ENCODE data around the gene CNDP1. TPM values are rescaled to one million over a fixed set of nuclear protein-coding genes. Genes with fewer than 3 reads are reported as not detected.
"Not testable (repeated sequence)": the region's sequence is repeated elsewhere in the genome, so short reads cannot be mapped to it uniquely, and the experiment has no call there.

Gene CNDP1, protein sequence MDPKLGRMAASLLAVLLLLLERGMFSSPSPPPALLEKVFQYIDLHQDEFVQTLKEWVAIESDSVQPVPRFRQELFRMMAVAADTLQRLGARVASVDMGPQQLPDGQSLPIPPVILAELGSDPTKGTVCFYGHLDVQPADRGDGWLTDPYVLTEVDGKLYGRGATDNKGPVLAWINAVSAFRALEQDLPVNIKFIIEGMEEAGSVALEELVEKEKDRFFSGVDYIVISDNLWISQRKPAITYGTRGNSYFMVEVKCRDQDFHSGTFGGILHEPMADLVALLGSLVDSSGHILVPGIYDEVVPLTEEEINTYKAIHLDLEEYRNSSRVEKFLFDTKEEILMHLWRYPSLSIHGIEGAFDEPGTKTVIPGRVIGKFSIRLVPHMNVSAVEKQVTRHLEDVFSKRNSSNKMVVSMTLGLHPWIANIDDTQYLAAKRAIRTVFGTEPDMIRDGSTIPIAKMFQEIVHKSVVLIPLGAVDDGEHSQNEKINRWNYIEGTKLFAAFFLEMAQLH
- not detected in 2 replicates for total RNA-seq

DNA sequence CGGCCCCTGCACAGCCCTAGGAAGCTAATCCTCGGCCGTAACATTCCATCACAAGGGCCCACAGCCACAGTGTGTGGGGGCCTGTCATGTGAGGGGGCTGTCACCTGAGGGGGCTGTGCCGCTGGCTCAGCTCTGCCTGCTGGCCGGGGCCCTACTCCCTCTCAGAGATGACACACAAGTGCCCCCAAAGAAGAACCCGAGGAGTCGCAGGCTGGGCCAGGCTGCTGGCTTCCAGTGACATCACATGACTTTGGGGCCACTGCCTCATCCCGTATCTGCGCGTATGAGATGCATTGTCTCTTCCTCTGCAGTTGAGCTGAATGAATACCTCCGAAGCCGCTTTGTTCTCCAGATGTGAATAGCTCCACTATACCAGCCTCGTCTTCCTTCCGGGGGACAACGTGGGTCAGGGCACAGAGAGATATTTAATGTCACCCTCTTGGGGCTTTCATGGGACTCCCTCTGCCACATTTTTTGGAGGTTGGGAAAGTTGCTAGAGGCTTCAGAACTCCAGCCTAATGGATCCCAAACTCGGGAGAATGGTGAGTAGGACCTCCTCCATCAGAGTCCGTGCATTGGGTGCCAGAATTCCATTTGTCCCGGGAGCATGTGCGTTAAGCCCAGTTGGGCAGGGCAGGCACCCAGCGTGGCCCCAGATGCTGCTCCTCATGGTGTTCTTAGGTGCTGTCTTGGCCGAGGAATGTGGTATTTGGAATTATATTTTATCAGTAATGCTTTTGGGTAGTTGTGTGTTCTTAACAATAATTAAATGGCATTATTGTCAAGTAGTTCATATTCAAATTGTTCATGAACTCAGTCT is at the start of gene CNDP1:
Gene CNDP1 (plus strand): TSS at position 351 of the 820 bp plus-strand sequence. CDS start 168 bp downstream, at position 519.
- no peak for DNase-seq (ENCODE audit: low read depth, low spot score)

DNA sequence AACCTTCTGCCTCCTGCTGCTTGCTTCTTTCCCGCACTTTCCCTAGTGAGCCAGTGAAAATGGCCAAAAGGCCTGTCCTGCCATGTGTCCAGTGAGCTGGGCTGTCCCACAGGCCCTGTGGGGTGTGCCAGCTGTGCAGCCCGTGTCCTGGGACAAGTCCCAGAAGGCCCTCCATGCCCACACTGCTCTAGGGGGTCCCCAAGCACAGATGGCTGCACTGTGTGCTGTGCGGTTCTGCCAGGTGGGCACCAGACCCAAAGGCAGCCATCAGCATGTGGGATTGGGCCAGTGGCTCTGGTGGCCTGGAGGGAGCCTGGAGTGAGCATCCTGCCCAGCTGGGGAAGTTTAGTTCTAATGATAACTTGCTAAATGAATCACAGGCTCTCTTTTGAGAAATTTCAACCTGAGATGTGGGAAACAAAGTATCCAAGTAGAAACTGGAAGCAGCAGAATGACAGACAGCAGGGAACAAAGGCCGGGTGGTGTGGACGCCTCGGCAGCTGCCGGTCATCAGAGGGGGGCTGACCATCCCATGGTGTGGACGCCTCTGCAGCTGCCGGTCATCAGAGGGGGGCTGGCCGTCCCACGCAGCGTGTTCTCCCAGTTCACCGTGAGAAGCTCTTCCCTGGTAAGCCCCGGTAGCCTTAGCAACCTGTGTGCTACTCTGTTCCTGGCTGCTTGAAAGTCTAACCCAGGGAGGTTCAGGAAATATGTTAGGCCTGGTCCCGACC is 48.0 kb upstream of the CNDP1 start:
- no peak for DNase-seq (ENCODE audit: low read depth, low spot score)

DNA sequence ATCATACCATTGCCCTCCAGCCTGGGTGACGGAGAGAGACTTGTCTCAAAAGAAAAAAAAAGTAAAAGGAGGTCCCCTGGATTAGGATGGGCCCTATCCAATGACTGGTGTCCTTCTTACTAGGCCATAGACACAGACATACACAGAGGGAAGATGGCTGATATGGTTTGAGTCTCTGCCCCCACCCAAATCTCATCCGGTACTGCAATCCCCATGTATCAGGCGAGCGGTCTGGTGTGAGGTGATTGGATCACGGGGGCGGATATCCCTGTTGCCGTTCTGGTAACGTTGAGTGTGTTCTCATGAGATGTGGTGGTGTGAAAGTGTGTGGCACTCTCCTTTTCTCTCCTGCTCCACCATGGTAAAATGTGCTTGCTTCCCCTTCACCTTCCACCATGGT is 45.9 kb upstream of the CNDP1 start:
- no peak for DNase-seq (ENCODE audit: low read depth, low spot score)

DNA sequence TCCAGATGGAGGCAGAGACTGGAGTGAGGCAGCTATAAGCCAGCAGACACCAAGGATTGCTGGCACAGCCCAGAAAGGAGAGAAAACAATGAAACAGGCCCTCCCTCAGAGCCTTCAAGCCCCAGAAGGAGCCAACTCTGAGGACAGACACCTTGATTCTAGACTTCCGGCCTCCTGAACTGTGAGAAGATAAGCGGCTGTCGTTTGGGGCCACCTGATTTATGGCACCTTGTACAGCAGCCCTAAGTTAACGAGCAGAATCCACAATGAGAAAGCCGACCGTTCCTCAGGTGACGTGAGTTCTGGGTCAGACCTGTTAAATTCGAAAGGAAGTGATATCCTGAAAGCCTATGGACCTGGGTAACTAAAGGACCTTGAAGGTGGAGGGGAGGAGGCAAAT is 45.4 kb upstream of the CNDP1 start:
- no peak for DNase-seq (ENCODE audit: low read depth, low spot score)

DNA sequence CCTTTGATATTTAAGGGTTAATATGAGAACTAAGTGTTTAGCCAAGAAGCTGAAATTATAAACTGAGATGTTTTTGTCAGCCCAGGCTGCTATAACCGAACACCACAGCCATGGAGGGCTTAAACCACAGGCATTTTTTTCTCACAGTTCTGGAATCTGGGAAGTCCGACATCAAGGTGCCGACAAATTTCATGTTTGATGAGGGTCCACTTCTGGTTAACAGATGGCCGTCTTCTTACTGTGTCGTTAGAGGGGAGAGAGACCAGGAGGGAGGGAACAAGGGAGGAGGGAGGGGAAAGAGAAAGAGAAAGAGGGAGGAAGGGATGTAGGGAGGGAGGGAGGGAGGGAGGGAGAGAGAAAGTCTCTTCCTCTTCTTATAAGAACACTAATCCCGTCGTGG is 44.6 kb upstream of the CNDP1 start:
- DNase-seq (ENCODE audit: low read depth, low spot score): no peak

DNA sequence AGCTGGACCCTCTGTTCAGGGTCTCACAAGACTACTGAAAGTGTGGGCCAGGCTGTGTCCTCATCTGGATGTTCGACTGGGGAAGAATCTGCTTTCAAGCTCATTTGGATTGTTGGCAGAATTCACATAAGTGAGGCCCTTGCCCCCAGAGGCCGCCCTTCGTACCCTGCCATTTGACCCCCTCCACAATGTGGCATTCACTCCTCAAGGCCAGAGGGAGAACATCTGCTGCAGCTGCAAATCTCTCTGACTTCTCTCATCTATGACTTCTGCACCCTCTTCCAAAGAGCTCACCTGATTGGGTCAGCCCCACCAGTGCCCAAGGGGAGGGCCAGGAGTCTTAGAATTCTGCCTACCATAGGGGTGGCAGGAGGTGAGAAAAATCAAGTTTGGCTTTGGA is 42.0 kb upstream of the CNDP1 start:
- DNase-seq (ENCODE audit: low read depth, low spot score): no peak

DNA sequence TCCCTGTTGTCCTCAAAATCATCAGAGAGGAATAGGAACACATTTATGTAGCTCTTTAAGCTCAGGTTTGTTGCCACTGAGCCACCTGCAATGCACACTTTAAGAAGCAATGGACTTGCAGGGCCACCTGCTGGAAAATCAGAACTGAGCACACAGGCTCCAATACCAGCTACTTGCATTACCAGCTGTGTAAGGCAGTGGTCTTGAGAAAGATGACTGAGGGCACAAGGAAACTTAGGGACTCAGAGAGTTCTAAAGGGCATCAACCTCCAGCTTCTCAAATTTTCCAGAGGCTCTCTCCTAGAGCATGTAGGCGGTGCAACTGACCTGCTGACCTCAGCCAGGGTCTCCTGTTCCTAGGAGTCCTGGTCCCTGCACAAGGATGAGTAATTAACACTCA is 40.6 kb upstream of the CNDP1 start:
- DNase-seq (ENCODE audit: low read depth, low spot score): peak; percentile 49

DNA sequence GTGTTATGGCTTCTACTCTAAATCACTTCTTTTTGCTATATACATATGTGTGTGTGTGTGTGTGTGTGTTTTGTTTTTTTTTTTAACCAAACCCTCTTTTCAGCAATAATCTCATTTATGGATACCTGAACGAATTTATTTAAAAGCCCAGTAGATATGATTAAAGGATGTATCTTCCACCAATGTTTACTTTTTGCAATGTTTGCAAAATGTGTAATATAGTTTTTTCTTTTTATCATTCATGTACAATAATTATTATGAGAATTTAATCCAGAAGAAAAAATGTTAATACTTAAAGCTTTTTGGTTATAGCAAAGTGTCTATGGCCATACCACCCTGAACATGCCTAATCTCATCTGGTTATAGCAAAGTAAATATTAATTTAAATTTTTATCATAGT is 39.8 kb upstream of the CNDP1 start:
- DNase-seq (ENCODE audit: low read depth, low spot score): no peak

DNA sequence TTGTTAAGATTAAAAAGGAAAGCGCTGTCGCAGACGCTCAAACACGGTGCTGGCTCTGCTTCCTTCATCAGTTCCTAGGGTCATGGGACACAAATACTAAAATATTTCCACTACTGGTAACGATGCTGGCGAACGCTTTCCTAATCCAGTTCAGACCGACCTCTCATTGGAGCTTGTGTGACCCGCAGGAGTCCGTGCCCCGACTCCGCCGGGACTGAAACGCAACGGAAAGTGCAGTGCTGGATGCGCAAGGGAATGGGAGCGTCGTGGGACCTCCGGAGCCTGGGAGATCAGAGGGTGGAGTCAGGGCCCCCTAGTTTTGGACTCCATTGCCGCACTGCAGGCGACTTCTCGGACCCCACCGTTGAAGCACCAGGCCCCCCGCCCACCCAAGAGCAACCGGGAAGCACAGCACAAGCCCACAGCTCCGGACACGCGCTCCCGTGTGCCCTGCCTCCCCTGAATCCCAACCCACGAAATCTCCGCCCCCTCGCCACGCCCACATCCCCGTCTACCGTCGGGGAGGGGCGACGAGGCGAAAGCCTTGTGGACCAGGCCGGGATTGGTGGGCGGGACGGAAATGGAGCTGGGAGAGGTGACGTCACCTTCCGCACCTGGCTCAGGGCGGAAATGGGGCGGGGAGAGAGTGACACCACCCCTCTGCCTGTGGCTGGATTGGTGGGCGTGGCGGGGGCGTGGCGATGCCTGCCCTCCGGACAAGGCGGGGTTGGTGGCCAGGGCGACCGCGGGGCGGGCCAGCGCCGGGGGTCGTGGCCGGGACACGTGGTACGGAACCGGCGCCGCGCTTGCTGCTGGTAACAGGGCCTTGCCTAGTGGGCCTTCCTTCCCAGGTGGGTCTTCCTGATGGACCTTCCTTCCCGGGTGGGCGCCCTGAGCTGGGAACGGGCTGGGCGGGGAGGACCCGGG is 38.5 kb upstream of the CNDP1 start, which contains the start of gene CNDP2:
Gene CNDP2 (plus strand): TSS at position 783 of the 927 bp plus-strand sequence. CDS start 3,611 bp downstream, outside the sequence.
- DNase-seq (ENCODE audit: low read depth, low spot score): peak; percentile 92

DNA sequence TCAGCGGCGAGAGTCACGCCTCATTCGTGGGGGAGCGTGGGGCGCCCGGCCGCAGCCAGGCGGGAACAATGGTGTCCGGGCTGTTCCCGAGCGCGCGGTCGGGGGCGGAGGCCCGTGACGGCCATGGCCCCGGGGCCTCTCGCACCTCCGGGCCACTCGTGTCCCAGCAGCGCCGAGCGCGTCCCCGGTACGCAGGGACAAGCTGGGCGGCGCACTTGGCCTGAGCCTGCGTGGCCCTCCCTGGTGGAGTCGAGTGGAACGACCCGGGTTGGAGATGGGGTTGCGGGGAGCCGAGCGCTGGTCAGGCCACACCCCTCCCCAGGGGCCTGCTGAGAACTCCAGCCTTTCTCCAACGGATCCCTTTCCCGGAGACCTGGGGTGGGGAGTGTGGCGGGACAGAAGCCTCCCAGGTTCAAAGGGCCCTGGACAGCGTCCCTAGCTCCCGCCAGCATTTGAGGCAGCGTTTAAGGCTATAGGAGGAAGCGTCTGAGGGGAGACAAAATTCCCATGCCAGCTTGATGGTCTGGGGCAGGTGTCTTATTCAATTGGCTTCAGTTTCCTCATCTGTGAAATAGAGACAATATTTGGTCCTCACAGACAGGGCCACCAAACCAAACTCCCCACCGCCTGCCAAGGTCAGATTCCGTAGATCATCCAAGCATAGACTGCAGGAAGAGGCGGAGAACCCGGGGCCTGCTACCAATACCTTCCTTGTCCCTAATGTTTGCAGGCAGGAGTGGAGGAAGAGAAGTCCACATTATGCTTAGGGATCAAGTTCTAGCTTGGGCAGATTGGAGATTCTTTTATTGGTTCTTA is 37.6 kb upstream of the CNDP1 start:
- no peak for DNase-seq (ENCODE audit: low read depth, low spot score)

DNA sequence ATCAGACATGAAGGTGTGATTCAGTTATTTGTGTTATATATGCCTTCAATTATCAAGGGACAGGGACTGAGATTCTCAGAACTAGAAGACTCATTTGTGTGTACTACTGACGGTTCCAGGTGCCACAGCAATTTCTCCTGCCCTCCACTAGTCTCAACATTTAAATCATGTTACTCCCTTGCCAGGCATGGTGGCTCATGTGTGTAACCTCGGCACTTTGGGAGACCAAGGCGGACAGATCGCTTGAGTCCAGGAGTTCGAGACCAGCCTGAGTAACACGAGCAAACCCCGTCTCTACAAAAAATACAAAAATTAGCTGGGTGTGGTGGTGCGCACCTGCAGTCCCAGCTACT is 37.0 kb upstream of the CNDP1 start:
- no peak for DNase-seq (ENCODE audit: low read depth, low spot score)

DNA sequence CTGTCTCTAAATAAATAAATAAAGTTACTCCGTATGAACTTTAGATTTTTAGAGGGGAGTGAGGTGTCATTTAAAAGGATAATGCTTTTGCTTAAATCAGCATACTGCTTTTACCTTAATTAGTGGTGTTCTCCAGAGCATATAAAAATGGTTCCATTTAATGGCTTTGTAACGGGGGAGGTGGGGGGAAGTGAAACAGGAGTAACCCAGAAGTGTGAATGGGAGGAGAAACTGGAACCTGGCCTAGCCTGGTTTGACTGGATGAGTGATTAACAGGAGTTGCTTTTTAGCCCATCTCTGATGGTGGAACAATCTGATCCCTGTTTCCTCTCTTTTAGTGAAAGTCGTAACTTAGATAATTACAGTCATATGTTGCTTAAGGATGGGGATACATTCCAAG is 36.5 kb upstream of the CNDP1 start:
- no peak for DNase-seq (ENCODE audit: low read depth, low spot score)

DNA sequence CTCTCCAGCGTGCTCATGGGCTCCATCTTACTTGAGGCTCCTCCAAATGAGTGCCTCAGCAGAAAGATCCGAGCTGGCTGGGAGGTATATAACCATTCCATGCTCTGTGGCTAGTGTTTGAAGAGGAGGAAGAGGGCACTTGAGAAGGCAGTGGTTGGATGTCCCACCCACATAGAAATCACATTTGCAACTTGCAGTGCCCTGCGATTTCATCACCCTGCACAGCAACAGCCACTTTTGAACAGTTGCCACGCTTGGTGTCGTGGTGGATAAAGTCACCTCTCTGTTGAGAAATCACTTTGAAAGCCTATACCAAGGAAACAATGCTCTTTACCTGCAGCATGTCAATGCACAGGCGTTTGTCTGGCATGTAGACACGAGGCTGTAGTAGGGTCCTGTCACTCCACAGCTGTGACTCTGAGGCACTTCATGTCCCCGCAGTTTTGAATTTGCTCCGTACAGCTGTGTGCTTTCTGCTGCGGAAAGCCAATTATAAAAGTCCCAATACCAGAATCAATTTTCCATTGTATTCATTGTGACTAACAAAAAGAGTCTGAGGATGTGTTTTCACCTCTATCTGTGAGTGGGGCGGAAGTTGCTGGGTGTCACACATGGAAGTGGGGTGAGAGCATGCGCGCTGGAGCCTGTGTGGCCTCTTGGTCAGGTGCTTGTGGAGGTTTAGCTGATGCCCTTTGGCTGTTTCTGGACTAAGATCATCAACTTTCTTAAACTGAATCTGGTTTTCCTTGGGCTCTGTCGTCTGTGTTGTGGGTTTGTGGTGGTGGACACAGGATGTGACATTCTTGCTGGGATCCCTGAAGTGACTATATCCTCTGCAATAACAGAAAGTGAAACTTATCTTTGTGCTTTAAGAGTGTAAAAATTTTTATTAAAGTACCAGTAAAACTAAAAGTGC is 35.3 kb upstream of the CNDP1 start:
- DNase-seq (ENCODE audit: low read depth, low spot score): no peak

DNA sequence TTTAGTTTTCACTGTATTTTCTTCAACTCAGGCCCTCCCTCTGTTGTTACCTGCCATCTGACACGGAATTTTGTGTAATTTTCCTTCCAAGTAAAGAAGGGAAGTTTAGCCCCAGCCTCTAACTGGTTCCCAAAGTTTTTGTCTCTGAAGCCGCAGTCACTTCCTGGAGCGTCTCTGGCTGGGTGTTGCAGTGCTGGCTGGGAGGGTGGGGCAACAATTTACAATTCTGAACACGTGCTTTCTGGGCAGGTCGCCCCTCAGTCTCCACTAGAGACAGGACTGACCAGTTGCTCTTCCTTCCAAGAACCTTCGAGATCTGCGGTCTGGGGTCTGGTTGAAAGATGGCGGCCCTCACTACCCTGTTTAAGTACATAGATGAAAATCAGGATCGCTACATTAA is 34.7 kb upstream of the CNDP1 start:
- DNase-seq (ENCODE audit: low read depth, low spot score): no peak

DNA sequence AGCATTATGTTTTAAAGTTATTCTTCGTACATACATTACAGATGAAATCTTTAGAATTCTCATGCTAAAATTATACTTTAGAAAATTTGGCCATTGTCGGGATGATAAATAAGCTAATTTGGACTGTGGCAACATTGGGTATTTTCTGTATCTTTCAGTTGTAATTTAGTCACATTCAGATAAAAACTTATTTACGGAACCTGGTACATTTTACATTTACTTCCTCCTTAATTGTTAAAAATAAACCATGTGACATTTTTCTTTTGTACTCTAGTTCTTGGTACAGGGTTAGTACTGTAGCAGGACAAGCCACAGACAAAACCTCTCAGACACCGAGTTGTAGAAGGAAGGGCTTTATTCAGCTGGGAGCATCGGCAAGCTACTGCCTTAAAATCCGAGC is 33.9 kb upstream of the CNDP1 start:
- DNase-seq (ENCODE audit: low read depth, low spot score): no peak

DNA sequence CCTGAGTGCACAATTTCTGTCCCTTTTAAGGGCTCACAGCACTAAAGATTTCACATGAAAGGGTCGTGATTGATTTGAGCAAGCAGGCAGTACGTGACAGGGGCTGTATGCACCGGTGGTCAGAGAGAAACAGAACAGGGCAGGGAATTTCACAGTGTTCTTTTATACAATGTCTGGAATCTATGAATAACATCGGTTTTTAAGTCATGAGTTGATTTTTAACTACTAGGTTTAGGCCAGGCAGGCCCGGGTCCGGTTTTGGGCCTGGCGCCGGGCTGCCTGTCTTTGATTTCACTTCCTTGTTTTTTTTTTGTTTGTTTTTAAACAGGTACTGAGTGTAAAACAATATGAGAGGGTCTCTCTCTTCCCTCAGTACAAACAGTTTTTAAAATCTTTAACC is 33.5 kb upstream of the CNDP1 start:
- not testable (repeated sequence) for DNase-seq (ENCODE audit: low read depth, low spot score)

DNA sequence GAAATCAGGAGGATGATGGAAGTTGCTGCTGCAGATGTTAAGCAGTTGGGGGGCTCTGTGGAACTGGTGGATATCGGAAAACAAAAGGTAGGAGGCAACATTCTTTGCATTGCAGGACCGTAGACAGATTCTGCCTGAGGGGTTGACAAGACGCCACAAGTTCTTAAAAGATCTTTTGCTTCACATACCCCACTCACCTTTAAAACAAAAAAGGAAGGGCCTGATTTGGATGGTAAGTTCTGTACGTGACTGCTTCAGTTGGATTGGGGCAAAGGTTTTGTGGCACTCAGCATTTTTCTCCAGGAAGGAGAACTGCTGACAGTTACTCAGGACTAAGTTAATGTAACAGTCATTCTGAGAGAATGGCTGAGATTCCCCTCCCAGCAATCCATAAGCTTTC is 32.9 kb upstream of the CNDP1 start:
- DNase-seq (ENCODE audit: low read depth, low spot score): no peak

DNA sequence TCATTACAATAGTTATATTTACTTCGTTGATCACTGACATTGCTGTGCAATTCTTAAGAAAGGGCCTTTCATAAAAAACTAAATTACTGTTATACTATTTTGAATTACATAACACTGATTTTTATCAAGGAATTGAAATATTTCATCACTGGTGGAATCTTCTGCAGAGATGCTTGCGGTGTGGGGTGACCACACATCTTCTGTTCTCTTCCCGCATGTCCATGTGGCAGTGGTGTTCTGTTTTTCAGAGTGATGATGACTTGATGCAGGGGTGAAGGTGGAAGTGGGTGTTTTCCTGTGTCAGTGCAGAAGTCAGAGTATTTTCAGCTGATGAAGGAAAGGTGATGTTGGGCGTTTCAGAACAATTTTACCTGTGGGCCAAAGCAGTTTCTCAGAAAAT is 31.2 kb upstream of the CNDP1 start:
- DNase-seq (ENCODE audit: low read depth, low spot score): no peak

DNA sequence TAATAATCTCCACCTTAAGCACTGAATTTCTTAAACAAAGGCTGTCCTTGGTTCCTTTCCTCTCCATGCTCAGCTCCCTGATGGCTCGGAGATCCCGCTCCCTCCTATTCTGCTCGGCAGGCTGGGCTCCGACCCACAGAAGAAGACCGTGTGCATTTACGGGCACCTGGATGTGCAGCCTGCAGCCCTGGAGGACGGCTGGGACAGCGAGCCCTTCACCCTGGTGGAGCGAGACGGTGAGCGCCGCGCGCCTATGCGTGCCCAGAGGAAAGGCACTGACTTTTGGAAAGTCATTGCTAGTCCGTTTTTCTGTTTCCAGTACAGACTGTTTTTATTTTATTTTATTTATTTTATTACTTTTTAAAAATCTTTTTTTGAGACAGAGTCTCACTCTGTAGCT is 28.5 kb upstream of the CNDP1 start:
- DNase-seq (ENCODE audit: low read depth, low spot score): no peak

All from pulmonary artery endothelial cell (primary cell).